ENCODE measurements around the gene POU3F3.

Gene POU3F3

GRCh38 chr2:104853534-104854497, at the start of gene POU3F3:
Gene POU3F3 (plus strand): TSS chr2:104854115. CDS start chr2:104855511, 1,396 bp downstream.
- DNase-seq = peak; percentile 93

GRCh38 chr2:104804148-104804890, 49.6 kb upstream of the POU3F3 start:
- no peak for DNase-seq

- DNase-seq = no peak
These were observed 41.6 kb upstream of the POU3F3 start for GRCh38 chr2:104812286-104812685.

- DNase-seq = no peak
These were observed 37.8 kb upstream of the POU3F3 start for GRCh38 chr2:104816143-104816542.

- no peak for DNase-seq
These were observed 35.7 kb upstream of the POU3F3 start for GRCh38 chr2:104818264-104818663.

GRCh38 chr2:104820126-104820525, 33.8 kb upstream of the POU3F3 start:
- DNase-seq = no peak

- no peak for DNase-seq
These were observed 28.6 kb upstream of the POU3F3 start for GRCh38 chr2:104825124-104825865.

GRCh38 chr2:104826016-104826415, 27.9 kb upstream of the POU3F3 start:
- no peak for DNase-seq

- DNase-seq = no peak
These were observed 22.2 kb upstream of the POU3F3 start for GRCh38 chr2:104831742-104832141.

GRCh38 chr2:104834431-104835153, 19.3 kb upstream of the POU3F3 start:
- no peak for DNase-seq

- no peak for DNase-seq
These were observed 17.6 kb upstream of the POU3F3 start for GRCh38 chr2:104836265-104836664.

GRCh38 chr2:104836841-104837240, 17.1 kb upstream of the POU3F3 start:
- DNase-seq = no peak

GRCh38 chr2:104840156-104840555, 13.8 kb upstream of the POU3F3 start:
- DNase-seq = no peak

GRCh38 chr2:104840893-104841585, 12.9 kb upstream of the POU3F3 start:
- no peak for DNase-seq

- DNase-seq = no peak
These were observed 12.2 kb upstream of the POU3F3 start for GRCh38 chr2:104841744-104842143.

- no peak for DNase-seq
These were observed 8.9 kb upstream of the POU3F3 start for GRCh38 chr2:104844807-104845551.

GRCh38 chr2:104845552-104845931, 8.4 kb upstream of the POU3F3 start:
- no peak for DNase-seq

GRCh38 chr2:104845946-104846785, 7.7 kb upstream of the POU3F3 start:
- no peak for DNase-seq

GRCh38 chr2:104846786-104847585, 6.9 kb upstream of the POU3F3 start:
- DNase-seq = no peak
